DOHH2 (cell line): ENCODE data around the gene MBTPS1.

Experiments
- H3F3A ChIP-seq: fragments of 200-600 bp; sonication (generic), shearing (Covaris generic); 2 replicates; pipeline ENCODE4 v1.6.0; 2016; ENCODE audit warnings: antibody characterized with exemption, mild to moderate bottlenecking; ENCODE audit not compliant: control insufficient read depth, insufficient read depth
- H3K27ac ChIP-seq: fragments of 200-600 bp; sonication (generic); 2 replicates; pipeline ENCODE4 v1.5.1; 2014; ENCODE audit warnings: low read depth, mild to moderate bottlenecking, low read length, moderate library complexity
- H3K27me3 ChIP-seq: fragments of 200-600 bp; sonication (generic); 2 replicates; pipeline ENCODE4 v1.6.1; 2014; ENCODE audit warnings: mild to moderate bottlenecking, low read length, mixed read lengths; ENCODE audit not compliant: control insufficient read depth
- H3K36me3 ChIP-seq: fragments of 200-600 bp; sonication (generic); 2 replicates; pipeline ENCODE4 v1.6.1; 2014; ENCODE audit warnings: mild to moderate bottlenecking, low read length, moderate library complexity, mixed read lengths; ENCODE audit not compliant: control insufficient read depth
- H3K4me1 ChIP-seq: fragments of 200-600 bp; sonication (generic); 2 replicates; pipeline ENCODE4 v1.6.1; 2014; ENCODE audit warnings: mild to moderate bottlenecking, low read length, mixed read lengths; ENCODE audit not compliant: control insufficient read depth
- H3K4me2 ChIP-seq: fragments of 200-600 bp; sonication (generic); 2 replicates; pipeline ENCODE4 v1.6.0; 2014; ENCODE audit warnings: mild to moderate bottlenecking, low read length, moderate library complexity
- H3K4me3 ChIP-seq: fragments of 200-600 bp; sonication (generic); 2 replicates; pipeline ENCODE4 v1.5.1; 2014; ENCODE audit warnings: mild to moderate bottlenecking, low read length, mixed read lengths
- H3K79me2 ChIP-seq: fragments of 200-600 bp; sonication (generic); 2 replicates; pipeline ENCODE4 v1.6.1; 2014; ENCODE audit warnings: mild to moderate bottlenecking, low read length, mixed read lengths; ENCODE audit not compliant: control insufficient read depth
- H3K9me2 ChIP-seq: fragments of 200-600 bp; sonication (generic); replicated peaks from 2 replicates; pipeline ENCODE4 v1.6.1; 2014; ENCODE audit warnings: mild to moderate bottlenecking, low read length, mixed read lengths; ENCODE audit not compliant: control insufficient read depth
- H3K9me3 ChIP-seq: fragments of 200-600 bp; sonication (generic); 2 replicates; pipeline ENCODE4 v1.6.1; 2014; ENCODE audit warnings: antibody characterized with exemption, low read length, mixed read lengths; ENCODE audit not compliant: control insufficient read depth, insufficient read depth
- H4K20me1 ChIP-seq: fragments of 200-600 bp; sonication (generic); 2 replicates; pipeline ENCODE4 v1.6.0; 2014; ENCODE audit warnings: low read depth, mild to moderate bottlenecking, antibody characterized with exemption, low read length, moderate library complexity; ENCODE audit not compliant: control insufficient read depth, insufficient read depth
- EZH2phosphoT487 ChIP-seq: fragments of 200-600 bp; sonication (generic); IDR thresholded peaks from 2 replicates; pipeline ENCODE4 v1.6.1; 2017; ENCODE audit warnings: borderline replicate concordance, mild to moderate bottlenecking, antibody characterized with exemption, low read length, moderate library complexity, mixed read lengths
- TF ChIP-seq, protein P1 (sequence below): fragments of 200-600 bp; sonication (generic); IDR thresholded peaks from one replicate; pipeline ENCODE4 v1.5.1; 2014; ENCODE audit warnings: antibody characterized with exemption, mild to moderate bottlenecking, low read depth, low read length; ENCODE audit not compliant: poor library complexity, severe bottlenecking

The MBTPS1 gene

DNA sequence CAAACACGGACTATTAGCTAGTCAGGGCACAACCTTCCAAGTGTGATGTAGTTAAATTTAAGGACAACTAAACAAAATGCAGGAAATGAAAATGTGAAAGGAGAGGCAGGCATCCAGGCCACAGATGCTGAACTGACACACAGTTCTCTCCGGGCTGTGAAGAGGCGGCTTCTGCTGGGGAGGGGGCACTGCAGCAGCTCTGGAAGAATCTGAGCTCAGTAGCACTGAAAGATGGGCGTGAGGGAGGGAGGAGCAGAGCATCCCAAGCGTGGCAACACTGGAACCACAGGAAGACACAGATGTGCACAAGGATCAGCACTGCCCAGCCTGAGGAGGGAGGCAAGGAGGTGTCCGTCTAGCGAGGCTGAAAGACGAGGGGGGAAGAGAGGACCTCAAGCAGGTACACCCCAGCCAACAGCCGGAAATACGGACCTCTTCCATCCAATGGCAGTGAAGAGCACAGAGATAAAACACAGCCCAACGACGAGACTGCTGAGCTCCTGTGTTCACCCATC is 11.4 kb downstream of the MBTPS1 start:
- Histone ChIP-seq H3K4me2 (no peak overlapping the region), H3K4me1 (peaks cover 20% of the 10 kb centered on the region), H3K4me3 (no peak overlapping the region), H3K9me3 (no peaks in the 10 kb centered on the region), H3K27me3 (no peaks in the 10 kb centered on the region), H3F3A (no peaks in the 10 kb centered on the region), H4K20me1 (peaks cover 21% of the 10 kb centered on the region), H3K36me3 (peaks cover 28% of the 10 kb centered on the region), H3K79me2 (peaks cover 94% of the 10 kb centered on the region), H3K9me2 (no peaks in the 10 kb centered on the region), H3K27ac (no peak overlapping the region)
- TF ChIP-seq EZH2phosphoT487 = no peak
- TF ChIP-seq, protein P1, sequence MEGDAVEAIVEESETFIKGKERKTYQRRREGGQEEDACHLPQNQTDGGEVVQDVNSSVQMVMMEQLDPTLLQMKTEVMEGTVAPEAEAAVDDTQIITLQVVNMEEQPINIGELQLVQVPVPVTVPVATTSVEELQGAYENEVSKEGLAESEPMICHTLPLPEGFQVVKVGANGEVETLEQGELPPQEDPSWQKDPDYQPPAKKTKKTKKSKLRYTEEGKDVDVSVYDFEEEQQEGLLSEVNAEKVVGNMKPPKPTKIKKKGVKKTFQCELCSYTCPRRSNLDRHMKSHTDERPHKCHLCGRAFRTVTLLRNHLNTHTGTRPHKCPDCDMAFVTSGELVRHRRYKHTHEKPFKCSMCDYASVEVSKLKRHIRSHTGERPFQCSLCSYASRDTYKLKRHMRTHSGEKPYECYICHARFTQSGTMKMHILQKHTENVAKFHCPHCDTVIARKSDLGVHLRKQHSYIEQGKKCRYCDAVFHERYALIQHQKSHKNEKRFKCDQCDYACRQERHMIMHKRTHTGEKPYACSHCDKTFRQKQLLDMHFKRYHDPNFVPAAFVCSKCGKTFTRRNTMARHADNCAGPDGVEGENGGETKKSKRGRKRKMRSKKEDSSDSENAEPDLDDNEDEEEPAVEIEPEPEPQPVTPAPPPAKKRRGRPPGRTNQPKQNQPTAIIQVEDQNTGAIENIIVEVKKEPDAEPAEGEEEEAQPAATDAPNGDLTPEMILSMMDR = no peak

DNA sequence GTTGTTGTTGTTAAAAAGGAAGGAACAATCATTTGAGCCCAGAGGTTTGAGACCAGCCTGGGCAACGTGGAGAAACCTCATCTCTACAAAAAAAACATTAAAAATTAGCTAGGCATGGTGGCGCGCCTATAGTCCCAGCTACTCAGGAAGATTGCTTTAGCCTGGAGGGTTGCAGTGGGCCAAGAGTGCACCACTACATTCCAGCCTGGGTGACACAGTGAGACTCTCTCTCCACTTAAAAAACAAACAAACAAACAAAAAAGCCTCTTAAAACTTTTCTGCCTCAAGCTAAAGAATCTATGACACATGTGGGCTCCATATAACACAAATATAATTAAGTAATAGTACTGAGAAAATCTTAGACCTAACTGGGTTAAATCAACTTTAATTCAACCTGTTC is 12.5 kb downstream of the MBTPS1 start:
- peaks cover 20% of the 10 kb centered on the region for H3K4me1 ChIP-seq
- H3K27ac ChIP-seq = no peak overlapping the region
- H3F3A ChIP-seq = no peaks in the 10 kb centered on the region
- peaks cover 19% of the 10 kb centered on the region for H3K36me3 ChIP-seq
- H3K27me3 ChIP-seq = no peaks in the 10 kb centered on the region
- TF ChIP-seq, protein P1 = no peak
- TF ChIP-seq EZH2phosphoT487 = no peak
- H3K4me2 ChIP-seq = no peak overlapping the region
- peaks cover 87% of the 10 kb centered on the region for H3K79me2 ChIP-seq
- no peaks in the 10 kb centered on the region for H3K9me2 ChIP-seq
- no peak overlapping the region for H3K4me3 ChIP-seq
- peaks cover 15% of the 10 kb centered on the region for H4K20me1 ChIP-seq
- H3K9me3 ChIP-seq = no peaks in the 10 kb centered on the region

DNA sequence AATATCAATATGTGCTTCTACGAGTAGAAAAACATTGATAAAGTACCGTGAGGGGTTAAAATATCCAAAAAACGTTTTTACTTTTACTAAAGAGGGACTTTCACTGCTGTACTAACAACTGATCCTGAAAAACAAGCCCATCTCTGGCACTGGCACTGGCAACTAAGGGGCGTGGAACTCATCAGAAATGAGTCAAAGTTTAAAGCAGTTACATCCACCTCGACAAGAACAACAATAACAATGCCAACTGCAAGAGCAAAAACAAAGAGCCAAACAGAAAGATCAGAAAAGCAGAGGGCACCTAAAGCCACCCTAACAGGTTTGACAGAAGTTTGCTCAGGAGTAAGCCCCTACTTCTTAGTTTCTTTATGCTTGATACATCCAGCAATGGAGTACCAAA is 13.1 kb downstream of the MBTPS1 start:
- peaks cover 86% of the 10 kb centered on the region for H3K79me2 ChIP-seq
- H3K4me2 ChIP-seq = no peak overlapping the region
- peaks cover 14% of the 10 kb centered on the region; the same call in 1 of the 2 replicates for H4K20me1 ChIP-seq
- H3K9me3 ChIP-seq = no peaks in the 10 kb centered on the region
- H3K9me2 ChIP-seq = no peaks in the 10 kb centered on the region
- TF ChIP-seq EZH2phosphoT487 = no peak
- TF ChIP-seq, protein P1 = no peak
- no peak overlapping the region for H3K27ac ChIP-seq
- peaks cover 21% of the 10 kb centered on the region for H3K36me3 ChIP-seq
- no peaks in the 10 kb centered on the region for H3K27me3 ChIP-seq
- H3F3A ChIP-seq = no peaks in the 10 kb centered on the region
- peaks cover 20% of the 10 kb centered on the region for H3K4me1 ChIP-seq
- no peak overlapping the region for H3K4me3 ChIP-seq

DNA sequence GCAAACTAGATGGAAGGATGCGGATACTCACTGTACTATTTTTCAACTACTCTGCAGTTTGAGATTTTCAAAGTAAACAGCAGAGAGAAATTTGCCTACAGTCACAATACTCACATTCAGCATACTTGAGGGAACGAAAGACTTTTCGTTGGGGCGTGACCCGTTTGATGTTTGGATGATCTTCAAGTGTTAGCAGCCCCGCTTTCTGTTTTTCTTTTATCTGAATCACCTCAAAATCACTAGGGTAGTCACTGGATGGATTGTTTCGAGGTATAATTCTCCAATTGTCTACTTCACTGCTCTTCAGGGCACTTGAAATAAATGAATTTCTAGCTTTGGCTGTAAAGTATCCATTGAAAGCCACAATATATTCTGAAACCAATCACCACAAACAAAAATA is 17.8 kb downstream of the MBTPS1 start:
- peaks cover 12% of the 10 kb centered on the region for H3K4me1 ChIP-seq
- no peaks in the 10 kb centered on the region for H3F3A ChIP-seq

More for the DNA sequence above, 17.8 kb downstream of the MBTPS1 start:
- H3K9me3 ChIP-seq = no peaks in the 10 kb centered on the region
- H3K79me2 ChIP-seq = peaks cover 59% of the 10 kb centered on the region
- H3K4me2 ChIP-seq = no peak overlapping the region
- no peaks in the 10 kb centered on the region for H3K9me2 ChIP-seq
- H3K4me3 ChIP-seq = no peak overlapping the region
- no peaks in the 10 kb centered on the region for H3K27me3 ChIP-seq
- no peaks in the 10 kb centered on the region for H4K20me1 ChIP-seq
- no peak overlapping the region for H3K27ac ChIP-seq
- peaks cover 56% of the 10 kb centered on the region for H3K36me3 ChIP-seq
- TF ChIP-seq, protein P1 = no peak
- no peak for TF ChIP-seq EZH2phosphoT487
